ENCODE data around the gene TSSK3. TPM values are rescaled to one million over a fixed set of nuclear protein-coding genes. Genes with fewer than 3 reads are reported as not detected.

TSSK3 gene
- total RNA-seq, 1 experiment from 2014 or later: 4.3 TPM

GRCh38 chr1:32404946-32405345 is 42.6 kb downstream of the TSSK3 start:
- POLR2A ChIA-PET (ENCODE audit: low non-redundant PET): no interaction called here
- H3K27ac ChIP-seq (ENCODE audit: low read depth, low read length, poor library complexity, severe bottlenecking): no peak overlapping the region
- intact Hi-C loops (cut with micrococcal nuclease; ENCODE audit: unreplicated experiment): loop anchor here (5.0 kb wide), 1 partner anchor 682 kb away; no protein-coding TSS in a partner anchor
- no peaks in the 10 kb centered on the region for H3K27me3 ChIP-seq (replicated peaks; ENCODE audit: insufficient read depth, low read depth, low read length, poor library complexity)
- BruUV-seq (replicated peaks): no TSS peak
- TF ChIP-seq CTCF (conservative IDR thresholded peaks at IDR 0.05; ENCODE audit: low read depth, low read length) (no peak), EZH2 (IDR thresholded peaks at IDR 0.05; ENCODE audit: borderline replicate concordance, low read depth, low read length, poor library complexity, severe bottlenecking) (no peak)
- no peak overlapping the region for H3K4me3 ChIP-seq (ENCODE audit: low read depth, low read length, poor library complexity, severe bottlenecking)
- H3K4me1 ChIP-seq (ENCODE audit: insufficient read depth, low read length, poor library complexity, severe bottlenecking): no peaks in the 10 kb centered on the region
- CTCF ChIA-PET: no interaction called here
- no peaks in the 10 kb centered on the region for H3K9me3 ChIP-seq (ENCODE audit: low read depth, low read length, poor library complexity, severe bottlenecking)
- no peak for DNase-seq (ENCODE audit: low spot score)
- no peaks in the 10 kb centered on the region for H3K36me3 ChIP-seq (ENCODE audit: insufficient read depth, low read length, poor library complexity, severe bottlenecking)

GRCh38 chr1:32405672-32406467 is 43.5 kb downstream of the TSSK3 start:
- Histone ChIP-seq H3K36me3 (ENCODE audit: insufficient read depth, low read length, poor library complexity, severe bottlenecking) (no peaks in the 10 kb centered on the region), H3K27me3 (replicated peaks; ENCODE audit: insufficient read depth, low read depth, low read length, poor library complexity) (no peaks in the 10 kb centered on the region), H3K9me3 (ENCODE audit: low read depth, low read length, poor library complexity, severe bottlenecking) (no peaks in the 10 kb centered on the region), H3K4me3 (ENCODE audit: low read depth, low read length, poor library complexity, severe bottlenecking) (no peak overlapping the region), H3K4me1 (ENCODE audit: insufficient read depth, low read length, poor library complexity, severe bottlenecking) (no peaks in the 10 kb centered on the region), H3K27ac (ENCODE audit: low read depth, low read length, poor library complexity, severe bottlenecking) (no peak overlapping the region)
- intact Hi-C loops (cut with micrococcal nuclease; ENCODE audit: unreplicated experiment): no loop called here
- POLR2A ChIA-PET (ENCODE audit: low non-redundant PET): no interaction called here
- CTCF ChIA-PET: no interaction called here
- TF ChIP-seq EZH2 (IDR thresholded peaks at IDR 0.05; ENCODE audit: borderline replicate concordance, low read depth, low read length, poor library complexity, severe bottlenecking) (no peak), CTCF (conservative IDR thresholded peaks at IDR 0.05; ENCODE audit: low read depth, low read length) (no peak)
- BruUV-seq (replicated peaks): no TSS peak
- DNase-seq (ENCODE audit: low spot score): no peak

GRCh38 chr1:32406629-32407111 is 44.3 kb downstream of the TSSK3 start:
- POLR2A ChIA-PET (ENCODE audit: low non-redundant PET): no interaction called here
- H3K4me3 ChIP-seq (ENCODE audit: low read depth, low read length, poor library complexity, severe bottlenecking): no peak overlapping the region
- H3K9me3 ChIP-seq (ENCODE audit: low read depth, low read length, poor library complexity, severe bottlenecking): no peaks in the 10 kb centered on the region
- H3K27ac ChIP-seq (ENCODE audit: low read depth, low read length, poor library complexity, severe bottlenecking): no peak overlapping the region
- no peaks in the 10 kb centered on the region for H3K27me3 ChIP-seq (replicated peaks; ENCODE audit: insufficient read depth, low read depth, low read length, poor library complexity)
- no peaks in the 10 kb centered on the region for H3K36me3 ChIP-seq (ENCODE audit: insufficient read depth, low read length, poor library complexity, severe bottlenecking)
- CTCF ChIA-PET: no interaction called here
- TF ChIP-seq EZH2 (IDR thresholded peaks at IDR 0.05; ENCODE audit: borderline replicate concordance, low read depth, low read length, poor library complexity, severe bottlenecking): no peak
- no peak for TF ChIP-seq CTCF (conservative IDR thresholded peaks at IDR 0.05; ENCODE audit: low read depth, low read length)
- H3K4me1 ChIP-seq (ENCODE audit: insufficient read depth, low read length, poor library complexity, severe bottlenecking): no peaks in the 10 kb centered on the region
- BruUV-seq (replicated peaks): no TSS peak
- intact Hi-C loops (cut with micrococcal nuclease; ENCODE audit: unreplicated experiment): no loop called here
- no peak for DNase-seq (ENCODE audit: low spot score)
